Measurements from ENCODE around the gene PTPRCAP. TPM values are rescaled to one million over a fixed set of nuclear protein-coding genes. Genes with fewer than 3 reads are reported as not detected.

Gene PTPRCAP
- polyA plus RNA-seq, 1 donor (not counting 4 experiments of a cell fraction or from before 2014, with no cell fraction given) = not detected

GRCh38 chr11:67387069-67387468, 50.4 kb downstream of the PTPRCAP start:
- no peak overlapping the region for H3K27ac ChIP-seq (ENCODE audit: control insufficient read depth, insufficient read depth, low read length)
- H3K4me1 ChIP-seq (ENCODE audit: control insufficient read depth, extremely low read depth, insufficient read depth, low read length) = peaks cover 19% of the 10 kb centered on the region
- H4K20me1 ChIP-seq (ENCODE audit: control insufficient read depth, extremely low read depth, insufficient read depth, low read length) = no peaks in the 10 kb centered on the region
- H3K79me2 ChIP-seq (ENCODE audit: control insufficient read depth, insufficient read depth, low read length) = peaks cover 6% of the 10 kb centered on the region
- H3K9ac ChIP-seq (ENCODE audit: control insufficient read depth, extremely low read depth, insufficient read depth, low read length) = no peak overlapping the region
- DNase-seq (ENCODE audit: low read depth, low spot score) (no peak), FAIRE-seq (no peak)
- no peak overlapping the region for H3K4me3 ChIP-seq (ENCODE audit: control insufficient read depth in 2 of 3, extremely low read depth in 1 of 3, insufficient read depth in 2 of 3, low read depth in 1 of 3, low read length in 3 of 3)
- no peak for TF ChIP-seq CTCF (optimal IDR thresholded peaks at IDR 0.05 in 1 of 3, IDR thresholded peaks at IDR 0.05 in 1 of 3, conservative IDR thresholded peaks at IDR 0.05 in 1 of 3; ENCODE audit: extremely low read depth in 1 of 3, insufficient read depth in 2 of 3, low read length in 3 of 3)
- no peak for TF ChIP-seq EZH2 (IDR thresholded peaks at IDR 0.05; ENCODE audit: low read length)
- no peaks in the 10 kb centered on the region for H3K36me3 ChIP-seq (ENCODE audit: control insufficient read depth in 2 of 2, extremely low read depth in 1 of 2, insufficient read depth in 2 of 2, low read length in 2 of 2)
- H3K4me2 ChIP-seq (ENCODE audit: control insufficient read depth, extremely low read depth, insufficient read depth, low read depth, low read length) = no peak overlapping the region
- no peak overlapping the region for H2AFZ ChIP-seq (ENCODE audit: control insufficient read depth, low read length)
- H3K27me3 ChIP-seq (ENCODE audit: control insufficient read depth, extremely low read depth, insufficient read depth, low read length) = no peaks in the 10 kb centered on the region
- dilution Hi-C loops (cut with MboI; ENCODE audit: extremely low pct_ligation_motif_present, low sequenced_read_pairs) = no loop called here
- no peaks in the 10 kb centered on the region for H3K9me3 ChIP-seq (ENCODE audit: control insufficient read depth, low read depth, low read length)
- no peaks in the 10 kb centered on the region for H3K9me1 ChIP-seq (ENCODE audit: control insufficient read depth, extremely low read depth, insufficient read depth, low read length)

Small RNAs within 50 kb of the gene (small RNA-seq; reads per million reads assigned to genes)
- gene RNU6-1238P (ENCODE audit: insufficient read length in 3 of 3, low read depth in 3 of 3, low replicate concordance in 1 of 3) = 0 to 0.25 (median 0) reads per million in 3 experiments

Other genes with a start within 250 kb of the PTPRCAP start
- gene GRK2, start 171.2 kb downstream of the PTPRCAP start, polyA plus RNA-seq = 21.1 to 29.2 TPM (median 23.3 TPM) in 3 replicates
- gene ANKRD13D, start 148.4 kb downstream of the PTPRCAP start, polyA plus RNA-seq = 18.1 to 40.1 TPM (median 25.0 TPM) in 3 replicates
- gene SSH3, start 134.2 kb downstream of the PTPRCAP start, polyA plus RNA-seq = 20.5 to 39.2 TPM (median 24.8 TPM) in 3 replicates
- gene POLD4, start 84.1 kb downstream of the PTPRCAP start, polyA plus RNA-seq = 35.7 to 60.9 TPM (median 43.3 TPM) in 3 replicates
- 2.2 to 4.9 TPM (median 2.7 TPM) in 3 replicates for gene CLCF1, start 64.1 kb downstream of the PTPRCAP start, polyA plus RNA-seq
- 5.7 to 8.5 TPM (median 8.0 TPM) in 3 replicates for gene RAD9A, start 45.7 kb downstream of the PTPRCAP start, polyA plus RNA-seq
- gene PPP1CA, start 35.8 kb downstream of the PTPRCAP start, polyA plus RNA-seq = 122 to 235 TPM (median 129 TPM) in 3 replicates
- gene TBC1D10C, start 33.6 kb downstream of the PTPRCAP start, polyA plus RNA-seq = not detected in 3 replicates
- not detected in 3 replicates for gene CARNS1, start 22.0 kb downstream of the PTPRCAP start, polyA plus RNA-seq
- 59.5 to 83.0 TPM (median 61.4 TPM) in 3 replicates for gene RPS6KB2, start 9.2 kb downstream of the PTPRCAP start, polyA plus RNA-seq
- gene CORO1B, start 5.8 kb upstream of the PTPRCAP start, polyA plus RNA-seq = 49.2 to 91.4 TPM (median 58.5 TPM) in 3 replicates
- gene GPR152, start 15.0 kb upstream of the PTPRCAP start, polyA plus RNA-seq = not detected in 3 replicates
- not detected in 3 replicates for gene CABP4, start 17.7 kb upstream of the PTPRCAP start, polyA plus RNA-seq
- 24.7 to 71.1 TPM (median 40.4 TPM) in 3 replicates for gene TMEM134, start 31.6 kb upstream of the PTPRCAP start, polyA plus RNA-seq
- gene AIP, start 45.3 kb upstream of the PTPRCAP start, polyA plus RNA-seq = 32.5 to 42.9 TPM (median 35.3 TPM) in 3 replicates
- gene PITPNM1, start 67.7 kb upstream of the PTPRCAP start, polyA plus RNA-seq = 10.6 to 25.2 TPM (median 15.9 TPM) in 3 replicates
- gene CDK2AP2, start 70.5 kb upstream of the PTPRCAP start, polyA plus RNA-seq = 8.0 to 31.1 TPM (median 9.7 TPM) in 3 replicates
- not detected in 3 replicates for gene CABP2, start 85.8 kb upstream of the PTPRCAP start, polyA plus RNA-seq
- gene GSTP1, start 146.1 kb upstream of the PTPRCAP start, polyA plus RNA-seq = 1,511 to 3,251 TPM (median 1,575 TPM) in 3 replicates
- gene NDUFV1, start 169.3 kb upstream of the PTPRCAP start, polyA plus RNA-seq = 92.9 to 118 TPM (median 102 TPM) in 3 replicates
- 1.1 to 1.6 TPM (median 1.5 TPM) in 3 replicates for gene NUDT8, start 192.3 kb upstream of the PTPRCAP start, polyA plus RNA-seq
- gene TBX10, start 202.1 kb upstream of the PTPRCAP start, polyA plus RNA-seq = not detected in 3 replicates
- not detected in 3 replicates for gene ACY3, start 213.0 kb upstream of the PTPRCAP start, polyA plus RNA-seq
- 0.25 to 1.1 TPM (median 0.67 TPM) in 3 replicates for gene ALDH3B2, start 236.9 kb upstream of the PTPRCAP start, polyA plus RNA-seq

Data from keratinocyte (primary cell).